ENCODE data around the gene MYCBP2. TPM values are rescaled to one million over a fixed set of nuclear protein-coding genes. Genes with fewer than 3 reads are reported as not detected.
"Not testable (repeated sequence)": the region's sequence is repeated elsewhere in the genome, so short reads cannot be mapped to it uniquely, and the experiment has no call there.

The MYCBP2 gene
- total RNA-seq, 1 donor from 2014 or later, result 62.1 TPM

DNA sequence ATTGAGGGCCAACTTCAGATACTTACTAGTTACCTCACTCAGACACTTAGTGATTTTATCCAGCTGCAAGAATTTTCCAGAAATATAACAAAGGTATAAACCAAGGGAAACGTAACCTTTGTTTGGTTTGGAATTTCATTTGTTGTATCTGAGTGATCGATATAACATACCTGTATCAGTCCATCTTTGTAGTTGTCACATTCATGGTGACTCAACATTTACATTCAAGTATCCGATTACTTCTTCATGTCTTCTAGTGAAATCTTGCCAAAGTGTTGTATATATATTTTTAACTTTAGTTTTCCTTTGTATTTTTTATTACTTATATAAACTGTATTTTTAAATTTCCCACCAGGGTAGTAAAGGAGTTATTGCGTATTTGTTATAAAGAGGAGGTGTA lies 16.9 kb upstream of the MYCBP2 start:
- no peak for DNase-seq (ENCODE audit: low spot score)
- intact Hi-C loops (cut with DNase I), result no loop called here

DNA sequence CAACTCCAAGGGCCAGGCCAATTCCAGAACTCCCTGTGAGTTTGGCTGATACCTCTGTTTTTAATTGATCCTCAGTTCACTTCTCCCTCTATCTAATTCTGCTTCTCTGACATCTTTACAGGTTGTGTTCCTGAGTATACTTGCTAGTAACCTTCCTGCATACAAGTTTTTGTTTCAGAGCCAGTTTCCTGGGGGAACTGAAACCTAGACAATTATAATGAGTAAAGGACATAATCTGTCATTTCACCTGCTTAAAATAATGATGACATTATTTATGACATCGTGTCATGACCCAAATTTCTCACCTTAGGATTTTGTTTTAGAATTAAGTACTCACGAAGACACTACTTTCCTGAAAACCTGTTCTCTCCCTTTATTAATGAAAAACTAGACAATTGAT lies 12.5 kb upstream of the MYCBP2 start:
- DNase-seq (ENCODE audit: low spot score), result no peak
- intact Hi-C loops (cut with DNase I), result no loop called here

GRCh38 chr13:77338961-77339401 lies 12.1 kb upstream of the MYCBP2 start:
- intact Hi-C loops (cut with DNase I), result no loop called here
- no peak for DNase-seq (ENCODE audit: low spot score)

GRCh38 chr13:77338329-77338728 lies 11.4 kb upstream of the MYCBP2 start:
- intact Hi-C loops (cut with DNase I), result no loop called here
- DNase-seq (ENCODE audit: low spot score), result no peak

GRCh38 chr13:77337159-77337558 lies 10.3 kb upstream of the MYCBP2 start:
- DNase-seq (ENCODE audit: low spot score), result no peak
- intact Hi-C loops (cut with DNase I), result no loop called here

DNA sequence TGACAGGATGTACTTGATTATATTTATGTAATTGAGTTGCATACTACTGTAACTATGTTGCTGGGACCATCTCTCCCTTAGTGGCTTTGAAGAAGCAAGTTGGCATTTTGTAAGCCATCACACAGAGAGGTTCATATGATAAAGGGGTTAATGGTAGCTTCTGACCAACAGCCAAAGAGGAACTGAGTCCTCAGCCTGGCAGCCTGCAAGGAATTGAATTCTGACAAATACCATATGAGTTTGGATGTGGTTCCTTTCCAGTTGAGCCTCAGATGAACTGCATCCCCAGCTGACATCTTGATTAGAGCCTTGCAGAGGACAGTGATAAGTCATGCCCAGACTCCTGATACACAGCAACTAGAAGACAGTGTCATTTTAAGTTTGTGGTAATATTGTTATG lies 8.6 kb upstream of the MYCBP2 start:
- DNase-seq (ENCODE audit: low spot score), result no peak
- intact Hi-C loops (cut with DNase I), result no loop called here

DNA sequence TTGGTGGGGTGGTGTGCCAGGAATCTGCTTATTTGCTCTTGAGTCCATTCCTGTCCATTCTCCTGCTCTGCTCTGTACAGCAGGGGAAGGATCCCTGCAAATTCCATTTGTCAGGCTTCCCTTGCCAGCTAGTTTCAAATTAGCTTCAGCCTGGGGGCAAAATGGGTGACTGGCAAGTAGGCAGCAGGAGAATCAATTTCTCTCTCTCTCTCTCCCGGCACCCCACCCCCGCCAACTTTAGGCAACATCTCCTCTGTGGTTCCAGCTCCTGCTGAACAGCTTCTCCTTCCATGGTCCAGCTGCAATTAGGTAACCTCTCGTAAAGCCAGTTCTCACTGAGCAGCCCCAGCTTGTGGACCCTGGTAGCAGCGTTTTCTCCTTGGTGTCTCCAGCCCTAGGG lies 6.7 kb upstream of the MYCBP2 start:
- no peak for DNase-seq (ENCODE audit: low spot score)
- intact Hi-C loops (cut with DNase I), result no loop called here

- no peak for DNase-seq (ENCODE audit: low spot score)
- intact Hi-C loops (cut with DNase I), result no loop called here
Observed at GRCh38 chr13:77331421-77331820, 4.5 kb upstream of the MYCBP2 start.

GRCh38 chr13:77329911-77330584 lies 3.2 kb upstream of the MYCBP2 start:
- intact Hi-C loops (cut with DNase I), result loop anchor here (5.0 kb wide), 1 partner anchor 147 kb away; no protein-coding TSS in a partner anchor
- DNase-seq (ENCODE audit: low spot score), result no peak

GRCh38 chr13:77329133-77329910 lies 2.4 kb upstream of the MYCBP2 start:
- DNase-seq (ENCODE audit: low spot score), result peak; percentile 93
- intact Hi-C loops (cut with DNase I), result loop anchor here (5.0 kb wide), 1 partner anchor 148 kb away; no protein-coding TSS in a partner anchor

GRCh38 chr13:77328819-77329132 lies 1.9 kb upstream of the MYCBP2 start:
- intact Hi-C loops (cut with DNase I), result loop anchor here (5.0 kb wide), 1 partner anchor 149 kb away; no protein-coding TSS in a partner anchor
- no peak for DNase-seq (ENCODE audit: low spot score)

DNA sequence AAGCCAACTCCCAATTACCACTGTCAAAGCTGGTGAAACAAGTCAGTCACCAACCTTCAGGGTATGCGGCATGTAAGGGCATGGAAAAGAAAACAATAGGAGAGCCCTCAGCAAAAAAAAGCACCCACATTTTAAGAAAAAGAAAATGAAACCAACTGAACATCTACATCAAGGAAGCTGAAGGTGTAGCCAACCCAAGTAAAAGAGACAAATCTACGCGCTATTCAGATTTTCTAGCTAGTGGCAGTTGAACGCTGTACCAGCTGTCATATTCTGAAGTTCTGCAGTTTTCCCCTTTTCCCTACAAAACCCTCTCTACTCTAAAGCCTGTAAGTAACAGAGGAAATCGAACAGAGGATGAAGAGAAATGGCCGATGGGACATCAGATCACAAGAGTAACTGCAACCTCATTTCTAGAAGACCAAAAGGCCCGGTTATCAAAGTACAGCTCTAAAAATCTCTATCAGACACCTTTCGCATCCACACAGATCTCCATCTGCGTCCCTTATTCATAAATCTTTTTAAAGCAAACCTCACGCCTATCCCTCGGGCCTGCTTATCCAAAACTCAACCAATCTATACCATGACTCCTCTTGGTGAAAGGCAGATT lies 1.4 kb downstream of the MYCBP2 start:
- intact Hi-C loops (cut with DNase I), result loop anchor here (5.0 kb wide), 1 partner anchor 152 kb away; no protein-coding TSS in a partner anchor
- DNase-seq (ENCODE audit: low spot score), result no peak

- intact Hi-C loops (cut with DNase I), result no loop called here
- DNase-seq (ENCODE audit: low spot score), result no peak
Observed at GRCh38 chr13:77323858-77324257, 3.0 kb downstream of the MYCBP2 start.

DNA sequence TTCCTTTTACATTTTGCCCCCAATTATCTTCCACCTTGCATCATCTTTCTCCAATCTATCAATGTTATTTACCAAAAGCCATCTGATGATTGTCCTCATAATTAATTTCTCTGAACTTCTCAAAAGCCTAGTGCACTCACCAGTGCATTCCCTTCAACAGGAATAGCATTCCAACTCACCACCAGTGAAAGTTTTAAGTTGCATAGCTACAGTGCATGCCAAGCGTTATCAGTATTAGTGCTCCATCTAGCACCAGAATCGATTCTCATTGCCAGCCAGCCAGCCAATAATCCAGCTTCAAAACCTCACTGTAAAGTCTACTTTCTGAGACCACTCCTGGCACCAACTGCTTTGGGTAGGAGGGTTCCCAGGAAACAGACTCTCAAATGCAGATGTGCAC lies 7.4 kb downstream of the MYCBP2 start:
- no peak for DNase-seq (ENCODE audit: low spot score)
- intact Hi-C loops (cut with DNase I), result no loop called here

GRCh38 chr13:77318741-77319140 lies 8.2 kb downstream of the MYCBP2 start:
- DNase-seq (ENCODE audit: low spot score), result no peak
- intact Hi-C loops (cut with DNase I), result no loop called here

- intact Hi-C loops (cut with DNase I), result no loop called here
- no peak for DNase-seq (ENCODE audit: low spot score)
Observed at GRCh38 chr13:77316430-77316829, 10.5 kb downstream of the MYCBP2 start.

- DNase-seq (ENCODE audit: low spot score); intact Hi-C loops (cut with DNase I): not testable (repeated sequence)
Observed at GRCh38 chr13:77315509-77315908, 11.4 kb downstream of the MYCBP2 start.

DNA sequence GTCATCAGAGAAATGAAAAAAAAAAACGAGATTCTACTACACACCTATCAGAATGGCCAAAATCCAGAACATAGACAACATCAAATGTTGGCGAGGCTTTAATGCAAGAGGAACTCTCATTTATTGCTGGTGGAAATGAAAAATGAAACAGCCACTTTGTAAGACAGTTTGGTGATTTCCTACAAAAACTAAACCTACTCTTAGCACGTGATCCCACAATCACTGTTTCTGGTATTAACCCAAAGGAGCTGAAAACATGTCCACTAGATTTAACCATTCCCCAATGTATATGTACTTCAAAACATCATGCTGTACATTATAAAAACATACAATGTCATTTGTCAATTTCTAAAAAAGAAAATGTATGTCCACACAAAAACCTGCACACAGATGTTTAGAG lies 13.0 kb downstream of the MYCBP2 start:
- intact Hi-C loops (cut with DNase I), result no loop called here

GRCh38 chr13:77312311-77312710 lies 14.6 kb downstream of the MYCBP2 start:
- intact Hi-C loops (cut with DNase I), result no loop called here
- no peak for DNase-seq (ENCODE audit: low spot score)

More for the DNA sequence above, 13.0 kb downstream of the MYCBP2 start:
- no peak for DNase-seq (ENCODE audit: low spot score)

- intact Hi-C loops (cut with DNase I), result no loop called here
- no peak for DNase-seq (ENCODE audit: low spot score)
Observed at GRCh38 chr13:77310579-77311279, 16.2 kb downstream of the MYCBP2 start.
